ENCODE data around the gene SCN3A. TPM values are rescaled to one million over a fixed set of nuclear protein-coding genes. Genes with fewer than 3 reads are reported as not detected.

SCN3A gene
- total and polyA plus RNA-seq, 2 donors (not counting 3 experiments of a cell fraction or from before 2014, with no cell fraction given): not detected

DNA sequence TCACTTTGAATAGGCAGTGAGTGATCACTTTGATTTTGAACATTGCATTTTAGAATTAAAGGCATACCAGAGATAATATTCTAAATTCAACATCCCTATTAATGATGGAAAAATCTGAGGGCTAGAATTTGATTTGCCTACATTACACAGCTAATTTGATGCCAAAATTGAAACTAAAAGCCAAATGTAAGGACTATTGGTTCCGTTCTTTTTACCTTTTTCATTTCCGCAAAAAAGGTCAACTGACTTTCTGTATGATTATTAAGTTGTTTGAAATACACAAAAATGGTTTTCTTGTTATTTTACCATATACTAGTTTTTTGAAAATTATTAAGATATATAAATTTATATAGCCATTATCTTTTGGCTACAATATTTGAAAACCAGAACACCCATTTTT is 117.5 kb downstream of the SCN3A start:
- Histone ChIP-seq H3K9me3 (replicated peaks; ENCODE audit: control insufficient read depth, insufficient read depth, low read length) (no peaks in the 10 kb centered on the region), H3K79me2 (ENCODE audit: control insufficient read depth, insufficient read depth, low read length) (no peaks in the 10 kb centered on the region), H3K27me3 (ENCODE audit: control insufficient read depth in 2 of 2, insufficient read depth in 2 of 2, low read length in 2 of 2) (no peaks in the 10 kb centered on the region), H3K4me1 (ENCODE audit: control insufficient read depth, extremely low read depth, insufficient read depth, low read length) (no peaks in the 10 kb centered on the region), H3K27ac (ENCODE audit: insufficient read depth, low read depth, low read length) (no peak overlapping the region), H3K9me1 (replicated peaks; ENCODE audit: control insufficient read depth, extremely low read depth, insufficient read depth, low read length) (no peaks in the 10 kb centered on the region), H3K36me3 (ENCODE audit: control insufficient read depth in 2 of 2, extremely low read depth in 1 of 2, insufficient read depth in 2 of 2, low read length in 2 of 2) (no peaks in the 10 kb centered on the region), H2AFZ (ENCODE audit: low read depth, low read length) (no peak overlapping the region), H3K4me3 (replicated peaks in 1 of 3; ENCODE audit: insufficient read depth in 1 of 3, low read depth in 1 of 3, low read length in 3 of 3) (no peak overlapping the region), H4K20me1 (replicated peaks; ENCODE audit: control insufficient read depth, extremely low read depth, insufficient read depth, low read length) (no peaks in the 10 kb centered on the region), H3K9ac (replicated peaks; ENCODE audit: extremely low read depth, insufficient read depth, low read length) (no peak overlapping the region), H3K4me2 (ENCODE audit: insufficient read depth, low read length) (no peak overlapping the region)
- no peak for TF ChIP-seq MYC (IDR thresholded peaks at IDR 0.05; ENCODE audit: low read depth, low read length)
- TF ChIP-seq EZH2 (IDR thresholded peaks at IDR 0.05; ENCODE audit: borderline replicate concordance, low read depth, low read length, severe bottlenecking): no peak
- TF ChIP-seq GATA2 (IDR thresholded peaks at IDR 0.05; ENCODE audit: insufficient read depth, insufficient read length, low read depth, low read length): no peak
- TF ChIP-seq POLR2AphosphoS5 (IDR thresholded peaks at IDR 0.05; ENCODE audit: insufficient read depth, low read depth, low read length): no peak
- TF ChIP-seq FOS (IDR thresholded peaks at IDR 0.05; ENCODE audit: borderline replicate concordance, insufficient read depth, low read length): no peak
- TF ChIP-seq, protein P1, sequence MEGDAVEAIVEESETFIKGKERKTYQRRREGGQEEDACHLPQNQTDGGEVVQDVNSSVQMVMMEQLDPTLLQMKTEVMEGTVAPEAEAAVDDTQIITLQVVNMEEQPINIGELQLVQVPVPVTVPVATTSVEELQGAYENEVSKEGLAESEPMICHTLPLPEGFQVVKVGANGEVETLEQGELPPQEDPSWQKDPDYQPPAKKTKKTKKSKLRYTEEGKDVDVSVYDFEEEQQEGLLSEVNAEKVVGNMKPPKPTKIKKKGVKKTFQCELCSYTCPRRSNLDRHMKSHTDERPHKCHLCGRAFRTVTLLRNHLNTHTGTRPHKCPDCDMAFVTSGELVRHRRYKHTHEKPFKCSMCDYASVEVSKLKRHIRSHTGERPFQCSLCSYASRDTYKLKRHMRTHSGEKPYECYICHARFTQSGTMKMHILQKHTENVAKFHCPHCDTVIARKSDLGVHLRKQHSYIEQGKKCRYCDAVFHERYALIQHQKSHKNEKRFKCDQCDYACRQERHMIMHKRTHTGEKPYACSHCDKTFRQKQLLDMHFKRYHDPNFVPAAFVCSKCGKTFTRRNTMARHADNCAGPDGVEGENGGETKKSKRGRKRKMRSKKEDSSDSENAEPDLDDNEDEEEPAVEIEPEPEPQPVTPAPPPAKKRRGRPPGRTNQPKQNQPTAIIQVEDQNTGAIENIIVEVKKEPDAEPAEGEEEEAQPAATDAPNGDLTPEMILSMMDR (IDR thresholded peaks at IDR 0.05; ENCODE audit: extremely low read depth in 1 of 2, insufficient read depth in 1 of 2, low read depth in 1 of 2, low read length in 2 of 2): no peak
- TF ChIP-seq POLR2A (IDR thresholded peaks at IDR 0.05; ENCODE audit: low read depth, low read length): no peak
- dilution Hi-C loops (cut with MboI; ENCODE audit: extremely low pct_ligation_motif_present, low sequenced_read_pairs) (no loop called here), intact Hi-C loops (cut with micrococcal nuclease) (no loop called here)
- ChIA-PET POLR2A (no interaction called here), CTCF (no interaction called here)
- BruUV-seq (replicated peaks): no TSS peak
- DNase-seq (ENCODE audit: low read depth, low spot score) (no peak), FAIRE-seq (no peak)

DNA sequence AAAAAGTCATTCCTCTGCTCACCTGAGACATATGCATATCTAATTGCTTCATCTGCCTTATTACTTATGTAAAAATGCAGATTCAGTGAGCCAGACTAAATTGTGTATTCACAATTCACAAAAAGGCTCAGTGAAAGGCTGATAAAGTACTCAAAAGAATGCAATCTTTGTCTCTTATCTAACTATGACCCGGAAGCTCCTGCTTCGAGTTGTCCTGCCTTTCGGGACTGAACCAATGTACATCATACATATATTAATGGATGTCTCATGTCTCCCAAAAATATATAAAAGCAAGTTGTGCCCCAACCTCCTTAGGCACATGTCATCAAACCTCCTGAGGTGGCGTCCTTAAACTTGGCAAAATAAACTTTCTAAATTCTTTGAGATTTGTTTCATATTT is 120.5 kb downstream of the SCN3A start:
- H3K4me1 ChIP-seq (ENCODE audit: control insufficient read depth, extremely low read depth, insufficient read depth, low read length): no peaks in the 10 kb centered on the region
- DNase-seq (ENCODE audit: low read depth, low spot score): no peak
- no peaks in the 10 kb centered on the region for H3K27me3 ChIP-seq (ENCODE audit: control insufficient read depth in 2 of 2, insufficient read depth in 2 of 2, low read length in 2 of 2)
- no peaks in the 10 kb centered on the region for H3K36me3 ChIP-seq (ENCODE audit: control insufficient read depth in 2 of 2, extremely low read depth in 1 of 2, insufficient read depth in 2 of 2, low read length in 2 of 2)
- H3K4me2 ChIP-seq (ENCODE audit: insufficient read depth, low read length): no peak overlapping the region
- H3K9me3 ChIP-seq (replicated peaks; ENCODE audit: control insufficient read depth, insufficient read depth, low read length): no peaks in the 10 kb centered on the region
- no peak overlapping the region for H3K4me3 ChIP-seq (replicated peaks in 1 of 3; ENCODE audit: insufficient read depth in 1 of 3, low read depth in 1 of 3, low read length in 3 of 3)
- no peaks in the 10 kb centered on the region for H4K20me1 ChIP-seq (replicated peaks; ENCODE audit: control insufficient read depth, extremely low read depth, insufficient read depth, low read length)
- CTCF ChIA-PET: no interaction called here
- no peaks in the 10 kb centered on the region for H3K79me2 ChIP-seq (ENCODE audit: control insufficient read depth, insufficient read depth, low read length)
- no TSS peak for BruUV-seq (replicated peaks)
- no peak for FAIRE-seq
- H3K27ac ChIP-seq (ENCODE audit: insufficient read depth, low read depth, low read length): no peak overlapping the region
- intact Hi-C loops (cut with micrococcal nuclease): no loop called here
- H3K9ac ChIP-seq (replicated peaks; ENCODE audit: extremely low read depth, insufficient read depth, low read length): no peak overlapping the region
- POLR2A ChIA-PET: no interaction called here
- H3K9me1 ChIP-seq (replicated peaks; ENCODE audit: control insufficient read depth, extremely low read depth, insufficient read depth, low read length): no peaks in the 10 kb centered on the region
- dilution Hi-C loops (cut with MboI; ENCODE audit: extremely low pct_ligation_motif_present, low sequenced_read_pairs): no loop called here
- no peak overlapping the region for H2AFZ ChIP-seq (ENCODE audit: low read depth, low read length)
- TF ChIP-seq, protein P2, sequence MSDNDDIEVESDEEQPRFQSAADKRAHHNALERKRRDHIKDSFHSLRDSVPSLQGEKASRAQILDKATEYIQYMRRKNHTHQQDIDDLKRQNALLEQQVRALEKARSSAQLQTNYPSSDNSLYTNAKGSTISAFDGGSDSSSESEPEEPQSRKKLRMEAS (IDR thresholded peaks at IDR 0.05; ENCODE audit: insufficient read depth, insufficient read length): no peak
- TF ChIP-seq FOS (IDR thresholded peaks at IDR 0.05; ENCODE audit: borderline replicate concordance, insufficient read depth, low read length) (no peak), MYC (IDR thresholded peaks at IDR 0.05; ENCODE audit: low read depth, low read length) (no peak), GATA2 (IDR thresholded peaks at IDR 0.05; ENCODE audit: insufficient read depth, insufficient read length, low read depth, low read length) (no peak), JUN (IDR thresholded peaks at IDR 0.05; ENCODE audit: borderline replicate concordance, insufficient read depth, insufficient read length, low read depth) (no peak), POLR2AphosphoS5 (IDR thresholded peaks at IDR 0.05; ENCODE audit: insufficient read depth, low read depth, low read length) (no peak), EZH2 (IDR thresholded peaks at IDR 0.05; ENCODE audit: borderline replicate concordance, low read depth, low read length, severe bottlenecking) (no peak)
- TF ChIP-seq, protein P1 (IDR thresholded peaks at IDR 0.05; ENCODE audit: extremely low read depth in 1 of 2, insufficient read depth in 1 of 2, low read depth in 1 of 2, low read length in 2 of 2): no peak
